Spleen (tissue), 11 donors: ENCODE results near the gene GATA3. TPM values are rescaled to one million over a fixed set of nuclear protein-coding genes. Genes with fewer than 3 reads are reported as not detected.

Experiments used
- DNase-seq: peaks from one replicate; pipeline ENCODE4 v3.0.0-alpha.2; 2020
- H3K27ac ChIP-seq, 8 donors: fragments of 200-600 bp; sonication (generic) in 7 of 8; 1 replicate in 4 of 8; 2 replicates in 4 of 8; pipeline versions ENCODE4 v1.5.0 to v1.8.0; 2016 to 2021; ENCODE audit warnings: inconsistent platforms in 4 of 8, mild to moderate bottlenecking in 4 of 8, moderate library complexity in 1 of 8
- H3K27me3 ChIP-seq, 7 donors: fragments of 200-600 bp; sonication (generic) in 6 of 7; replicated peaks in 1 of 7; 1 replicate in 4 of 7; 2 replicates in 3 of 7; pipeline versions ENCODE4 v1.5.0 to v1.8.0; 2016 to 2021; ENCODE audit warnings: inconsistent platforms in 3 of 7, mild to moderate bottlenecking in 1 of 7
- H3K36me3 ChIP-seq, 6 donors: fragments of 200-600 bp; sonication (generic) in 5 of 6; 1 replicate in 4 of 6; 2 replicates in 2 of 6; pipeline versions ENCODE4 v1.5.0 to v1.8.0; 2016 to 2021; ENCODE audit warnings: inconsistent platforms in 2 of 6
- H3K4me1 ChIP-seq, 6 donors: fragments of 200-600 bp; sonication (generic) in 5 of 6; 1 replicate in 3 of 6; 2 replicates in 3 of 6; pipeline versions ENCODE4 v1.5.0 to v1.8.0; 2016 to 2021; ENCODE audit warnings: inconsistent platforms in 3 of 6
- H3K4me3 ChIP-seq, 8 donors: fragments of 200-600 bp; sonication (generic) in 7 of 8; 1 replicate in 4 of 8; 2 replicates in 4 of 8; pipeline versions ENCODE4 v1.5.0 to v1.8.0; 2016 to 2021; ENCODE audit warnings: inconsistent platforms in 4 of 8, mild to moderate bottlenecking in 4 of 8, moderate library complexity in 2 of 8
- H3K9me3 ChIP-seq, 8 donors: fragments of 200-600 bp; sonication (generic) in 7 of 8; 1 replicate in 4 of 8; 2 replicates in 4 of 8; pipeline versions ENCODE4 v1.5.0 to v1.8.0; 2016 to 2021; ENCODE audit warnings: inconsistent platforms in 4 of 8
- POLR2A ChIP-seq, 3 donors: fragments of 450-650 bp; IDR thresholded peaks; one replicate each; pipeline ENCODE4 v1.5.1; 2017; ENCODE audit warnings: antibody characterized with exemption in 3 of 3, mild to moderate bottlenecking in 1 of 3
- POLR2AphosphoS5 ChIP-seq, 3 donors: sonication (generic); formaldehyde crosslinking; IDR thresholded peaks; one replicate each; pipeline ENCODE4 v1.5.1; 2017; ENCODE audit warnings: antibody characterized with exemption in 3 of 3
- WGBS, 5 donors: extraction: QIAGEN DNeasy Blood & Tissue Kit in 3 of 5; methylation state at CpG; one replicate each; pipeline versions ENCODE4 v1.1.5 to v1.1.7; 2013 to 2018; 5-methylcytosine and 5-hydroxymethylcytosine counted together
- intact Hi-C: fragments of 100-400 bp; cut with DNase I; formaldehyde crosslinking; loops from one replicate; pipeline ENCODE4 v1.15.0; 2023; ENCODE audit warnings: low total_unique reads
- polyA plus RNA-seq, 3 donors: library from polyadenylated mRNA; stranded (reverse); fragments of 200-250 nt; gene quantifications; one replicate each; pipeline ENCODE4 v1.2.1, GENCODE V29; 2013
- total RNA-seq, 7 donors: library from RNA; depleted of rRNA in 3 of 7; stranded (reverse); fragments of >200 nt in 3 of 7; fragmentation: NEBNext Ultra II Directional in 4 of 7; extraction: Animal tissue kit (Norgen Biotek cat#: 25700) in 4 of 7; gene quantifications; one replicate each; pipeline versions ENCODE4 v1.1.0 to v1.2.1, GENCODE V29; 2016 to 2021
- TF ChIP-seq, protein P1 (sequence below), 11 experiments: fragments of 200-600 bp in 7 of 11; fragments of 450-650 bp in 4 of 11; sonication (generic) in 4 of 11; IDR thresholded peaks in 8 of 11; conservative IDR thresholded peaks in 3 of 11; 1 replicate in 7 of 11; 2 replicates in 4 of 11; pipeline versions ENCODE4 v1.4.0 to v1.8.0; 2016 to 2021; ENCODE audit warnings: antibody characterized with exemption in 11 of 11, inconsistent platforms in 4 of 11, mild to moderate bottlenecking in 1 of 11
- donor health status: healthy with polysubstance abuse.
- donor health status: DM: no; HTN: no; CAD: no; lungs with moderate emphysema.
- donor health status: DM: no; HTN: no; CAD: no.
- donor health status: Bipolar disorder and iron deficiency.
- donor health status: healthy.
- donor health status: DM: no; HTN: no; CAD: no.
- donor health status: DM: yes; HTN: yes; CAD: no.

Gene GATA3
- total and polyA plus RNA-seq, 10 donors = 2.2 to 15.4 (median 6.0) TPM

DNA sequence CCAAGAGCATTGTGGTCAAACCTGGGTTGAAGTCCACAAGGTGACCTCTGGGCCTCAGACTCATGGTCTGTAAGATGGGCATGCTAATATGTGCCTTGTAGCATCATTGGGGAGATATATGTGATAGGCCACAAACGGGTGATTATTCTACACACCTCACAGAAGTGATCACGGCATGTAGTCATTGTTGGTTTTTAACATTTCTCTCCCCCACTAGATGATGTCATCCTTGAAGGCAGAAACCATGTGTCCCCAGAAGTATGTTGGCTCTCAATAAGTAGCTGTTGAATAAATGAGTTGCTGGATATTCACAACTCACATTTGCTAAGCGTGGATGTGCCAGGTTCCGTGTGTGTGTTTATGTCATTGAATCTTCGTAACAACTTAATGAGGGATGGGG is 42.4 kb downstream of the GATA3 start:
- Histone ChIP-seq H3K4me3 (no peak overlapping the region), H3K9me3 (no peaks in the 10 kb centered on the region), H3K27ac (no peak overlapping the region), H3K4me1 (no peaks in the 10 kb centered on the region), H3K27me3 (no peaks in the 10 kb centered on the region), H3K36me3 (no peaks in the 10 kb centered on the region)
- no peak for DNase-seq
- intact Hi-C loops = no loop called here
- 89 to 96% (median 94%) methylated on average over 5 of the region's 5 CpGs for WGBS, 5 donors
- TF ChIP-seq, protein P1, sequence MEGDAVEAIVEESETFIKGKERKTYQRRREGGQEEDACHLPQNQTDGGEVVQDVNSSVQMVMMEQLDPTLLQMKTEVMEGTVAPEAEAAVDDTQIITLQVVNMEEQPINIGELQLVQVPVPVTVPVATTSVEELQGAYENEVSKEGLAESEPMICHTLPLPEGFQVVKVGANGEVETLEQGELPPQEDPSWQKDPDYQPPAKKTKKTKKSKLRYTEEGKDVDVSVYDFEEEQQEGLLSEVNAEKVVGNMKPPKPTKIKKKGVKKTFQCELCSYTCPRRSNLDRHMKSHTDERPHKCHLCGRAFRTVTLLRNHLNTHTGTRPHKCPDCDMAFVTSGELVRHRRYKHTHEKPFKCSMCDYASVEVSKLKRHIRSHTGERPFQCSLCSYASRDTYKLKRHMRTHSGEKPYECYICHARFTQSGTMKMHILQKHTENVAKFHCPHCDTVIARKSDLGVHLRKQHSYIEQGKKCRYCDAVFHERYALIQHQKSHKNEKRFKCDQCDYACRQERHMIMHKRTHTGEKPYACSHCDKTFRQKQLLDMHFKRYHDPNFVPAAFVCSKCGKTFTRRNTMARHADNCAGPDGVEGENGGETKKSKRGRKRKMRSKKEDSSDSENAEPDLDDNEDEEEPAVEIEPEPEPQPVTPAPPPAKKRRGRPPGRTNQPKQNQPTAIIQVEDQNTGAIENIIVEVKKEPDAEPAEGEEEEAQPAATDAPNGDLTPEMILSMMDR (IDR thresholded peaks at IDR 0.05 in 8 of 11, conservative IDR thresholded peaks at IDR 0.05 in 3 of 11) = no peak
- TF ChIP-seq POLR2A (IDR thresholded peaks at IDR 0.05) (no peak), POLR2AphosphoS5 (IDR thresholded peaks at IDR 0.05) (no peak)

GRCh38 chr10:8100366-8100765 is 45.9 kb downstream of the GATA3 start:
- no peaks in the 10 kb centered on the region for H3K9me3 ChIP-seq
- TF ChIP-seq POLR2AphosphoS5 (IDR thresholded peaks at IDR 0.05) = no peak
- TF ChIP-seq, protein P1 (IDR thresholded peaks at IDR 0.05 in 8 of 11, conservative IDR thresholded peaks at IDR 0.05 in 3 of 11) = no peak
- no peak for TF ChIP-seq POLR2A (IDR thresholded peaks at IDR 0.05)
- H3K27ac ChIP-seq = no peak overlapping the region
- intact Hi-C loops = no loop called here
- H3K4me1 ChIP-seq = no peaks in the 10 kb centered on the region
- 73 to 86% (median 77%) methylated on average over 4 of the region's 4 CpGs for WGBS, 5 donors
- H3K27me3 ChIP-seq = peaks cover 0 to 10% (median 0%) of the 10 kb centered on the region in 7 donors
- no peaks in the 10 kb centered on the region for H3K36me3 ChIP-seq
- no peak overlapping the region for H3K4me3 ChIP-seq
- no peak for DNase-seq

GRCh38 chr10:8102708-8103401 is 48.4 kb downstream of the GATA3 start:
- Histone ChIP-seq H3K4me1 (no peaks in the 10 kb centered on the region), H3K9me3 (no peaks in the 10 kb centered on the region), H3K4me3 (no peak overlapping the region), H3K27me3 (peaks cover 0 to 18% (median 0%) of the 10 kb centered on the region in 7 donors), H3K36me3 (no peaks in the 10 kb centered on the region), H3K27ac (no peak overlapping the region)
- DNase-seq = peak; percentile 36
- TF ChIP-seq, protein P1 (IDR thresholded peaks at IDR 0.05 in 8 of 11, conservative IDR thresholded peaks at IDR 0.05 in 3 of 11) = no peak
- TF ChIP-seq POLR2A (IDR thresholded peaks at IDR 0.05) = no peak
- TF ChIP-seq POLR2AphosphoS5 (IDR thresholded peaks at IDR 0.05) = no peak
- intact Hi-C loops = no loop called here
- 53 to 82% (median 65%) methylated on average over 11 to 13 of the region's 13 CpGs for WGBS, 5 donors

GRCh38 chr10:8103543-8103942 is 49.1 kb downstream of the GATA3 start:
- no peak for DNase-seq
- H3K27me3 ChIP-seq = peaks cover 0 to 18% (median 0%) of the 10 kb centered on the region in 7 donors
- WGBS, 5 donors = 68 to 87% (median 79%) methylated on average over 8 of the region's 8 CpGs
- no peak overlapping the region for H3K4me3 ChIP-seq
- H3K27ac ChIP-seq = no peak overlapping the region
- no peaks in the 10 kb centered on the region for H3K9me3 ChIP-seq
- H3K36me3 ChIP-seq = no peaks in the 10 kb centered on the region
- no peaks in the 10 kb centered on the region for H3K4me1 ChIP-seq
- intact Hi-C loops = no loop called here
- TF ChIP-seq, protein P1 (IDR thresholded peaks at IDR 0.05 in 8 of 11, conservative IDR thresholded peaks at IDR 0.05 in 3 of 11) = no peak
- TF ChIP-seq POLR2AphosphoS5 (IDR thresholded peaks at IDR 0.05) = no peak
- no peak for TF ChIP-seq POLR2A (IDR thresholded peaks at IDR 0.05)
